GM19328 (cell line): ENCODE measurements around the gene SLC19A1.

ENCODE experiments used
- ATAC-seq: cut with Tn5 transposase; IDR thresholded peaks from one replicate; pipeline ENCODE4 v1.9.1; 2021; ENCODE audit warnings: mild to moderate bottlenecking, moderate library complexity; ENCODE audit not compliant: unreplicated experiment

Gene SLC19A1

DNA sequence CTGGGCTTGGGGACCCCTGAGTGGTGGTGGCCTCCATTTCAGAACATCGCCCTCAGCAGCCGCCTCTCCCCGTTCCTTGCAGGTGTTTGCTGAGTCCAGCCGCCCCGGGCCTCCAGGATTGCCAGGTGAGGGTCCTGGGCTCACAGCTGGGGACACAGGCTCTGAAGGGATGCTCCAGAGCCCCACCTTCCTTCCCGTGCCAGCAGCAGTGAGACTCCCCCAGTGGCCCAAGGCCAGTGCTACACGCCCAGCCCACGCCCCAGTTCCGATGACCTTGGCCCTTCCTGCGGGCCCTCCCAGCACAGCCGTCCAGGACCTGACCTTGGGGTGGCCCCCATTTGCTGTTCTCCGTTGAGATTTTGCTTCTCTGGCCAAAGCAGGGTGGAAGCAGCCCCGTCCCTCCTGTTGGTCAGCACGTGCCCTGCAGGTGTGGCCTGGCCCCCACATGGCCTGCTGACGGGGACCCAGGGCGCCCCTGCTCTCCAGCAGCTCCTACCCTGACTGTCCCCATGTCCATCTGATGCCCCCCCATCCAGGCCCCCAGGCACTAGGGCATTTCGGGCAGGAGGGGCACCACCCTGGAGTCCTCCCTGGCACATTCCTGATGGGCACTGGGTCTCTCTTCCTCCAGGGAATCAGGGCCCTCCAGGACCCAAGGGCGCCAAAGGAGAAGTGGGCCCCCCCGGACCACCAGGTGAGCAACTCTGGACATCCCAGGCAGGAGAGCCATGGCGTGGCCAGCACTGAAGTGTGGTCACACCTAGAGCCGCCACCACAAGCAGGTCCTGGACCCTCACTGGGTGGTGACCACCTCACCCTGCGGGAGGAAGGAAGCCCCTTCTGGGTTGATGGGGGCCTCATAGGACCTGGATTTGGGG is 45.0 kb downstream of the SLC19A1 start:
- ATAC-seq = no peak

GRCh38 chr21:45496151-45496967 is 45.9 kb downstream of the SLC19A1 start:
- no peak for ATAC-seq

GRCh38 chr21:45494851-45495680 is 47.2 kb downstream of the SLC19A1 start:
- no peak for ATAC-seq

- no peak for ATAC-seq
Measured at GRCh38 chr21:45494135-45494850, 47.9 kb downstream of the SLC19A1 start.

- no peak for ATAC-seq
Measured at GRCh38 chr21:45493401-45494001, 48.7 kb downstream of the SLC19A1 start.

- no peak for ATAC-seq
Measured at GRCh38 chr21:45492765-45493164, 49.5 kb downstream of the SLC19A1 start.

- ATAC-seq = no peak
Measured at GRCh38 chr21:45491623-45492022, 50.6 kb downstream of the SLC19A1 start.

DNA sequence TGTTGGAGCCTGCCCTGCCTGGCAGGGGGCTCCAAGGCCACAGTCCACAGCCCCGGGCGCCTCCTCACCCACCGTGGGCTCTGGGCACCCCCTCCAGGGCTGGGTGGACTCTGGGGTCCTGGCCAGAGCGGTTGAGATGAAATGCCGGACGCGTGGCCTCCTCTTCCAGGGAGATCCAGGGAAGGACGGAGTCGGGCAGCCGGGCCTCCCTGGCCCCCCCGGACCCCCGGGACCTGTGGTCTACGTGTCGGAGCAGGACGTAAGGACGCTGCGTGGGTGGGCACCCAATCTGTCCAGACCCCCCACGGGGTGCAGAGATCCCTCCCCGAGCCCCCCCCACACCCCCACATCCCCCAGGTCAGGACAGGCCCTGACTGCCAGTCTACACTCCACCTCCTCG is 51.2 kb downstream of the SLC19A1 start:
- no peak for ATAC-seq

DNA sequence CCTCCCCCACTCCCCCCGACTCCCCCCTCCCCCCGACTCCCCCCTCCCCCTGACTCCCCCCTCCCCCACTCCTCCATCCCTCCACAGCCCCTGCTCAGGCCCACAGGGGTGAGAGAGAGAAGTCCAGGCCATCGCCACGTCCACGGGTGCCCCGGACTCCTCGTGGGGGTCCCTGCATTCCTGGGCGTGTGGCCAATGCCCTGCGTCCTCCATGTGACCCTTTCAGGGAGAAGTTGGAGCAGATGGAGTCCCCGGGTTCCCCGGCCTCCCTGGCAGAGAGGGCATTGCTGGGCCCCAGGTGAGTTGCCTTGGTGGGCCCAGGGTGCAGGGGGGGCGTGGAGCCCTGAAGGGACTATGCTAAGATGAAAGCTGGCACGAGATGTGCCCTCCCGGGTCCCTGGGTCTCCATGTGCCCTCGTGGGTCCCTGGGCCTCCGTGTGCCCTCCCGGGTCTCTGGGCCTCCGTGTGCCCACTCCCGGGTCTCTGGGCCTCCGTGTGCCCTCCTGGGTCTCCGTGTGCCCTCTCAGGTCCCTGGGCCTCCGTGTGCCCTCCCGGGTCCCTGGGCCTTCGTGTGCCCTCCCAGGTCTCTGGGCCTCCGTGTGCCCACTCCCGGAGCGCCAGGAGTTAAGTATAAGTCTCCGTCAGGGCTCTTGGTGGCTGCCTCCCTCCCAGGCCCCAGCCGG is 52.0 kb downstream of the SLC19A1 start:
- ATAC-seq = no peak

GRCh38 chr21:45489722-45489982 is 52.6 kb downstream of the SLC19A1 start:
- ATAC-seq = no peak

DNA sequence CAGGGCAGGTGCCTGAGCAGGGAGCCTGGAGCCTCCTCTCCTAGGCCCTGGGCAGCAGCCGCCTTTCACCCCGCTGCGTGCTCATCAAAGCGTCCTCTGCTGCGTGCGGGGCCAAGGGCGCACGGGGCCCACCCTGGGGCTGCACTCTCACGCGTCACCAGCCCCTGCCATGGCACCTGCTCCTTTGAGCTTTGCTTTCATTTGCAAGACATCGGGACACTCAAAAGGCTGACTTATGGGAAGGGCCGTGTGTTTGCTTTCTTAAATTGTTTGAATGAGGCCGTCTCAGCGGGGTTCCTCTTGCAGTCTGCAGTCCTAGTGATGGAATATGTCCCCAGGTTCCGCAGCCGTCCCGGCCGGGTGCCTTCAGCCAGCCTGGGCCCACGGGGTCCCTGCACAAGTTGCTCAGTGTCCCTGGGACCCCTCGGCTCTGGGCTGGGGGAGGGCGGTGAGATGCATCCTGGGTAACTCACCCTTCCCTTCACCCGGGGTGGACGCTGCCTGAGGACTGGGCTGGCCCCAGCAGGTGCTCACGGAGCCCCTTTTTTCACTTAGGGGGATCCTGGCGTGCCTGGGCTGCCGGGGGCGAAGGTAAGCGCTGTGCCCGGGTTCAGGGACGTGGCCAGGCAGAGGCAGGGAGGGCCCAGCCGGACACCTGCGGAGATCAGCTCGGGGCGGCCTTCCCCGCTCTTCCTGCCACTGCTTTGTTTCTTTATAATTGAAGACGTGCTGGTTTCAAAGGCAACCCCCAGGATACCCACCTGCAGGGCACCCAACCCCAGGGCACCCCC is 53.1 kb downstream of the SLC19A1 start:
- no peak for ATAC-seq

- ATAC-seq = no peak
Measured at GRCh38 chr21:45487891-45488600, 54.2 kb downstream of the SLC19A1 start.

- no peak for ATAC-seq
Measured at GRCh38 chr21:45487161-45487806, 55.0 kb downstream of the SLC19A1 start.

GRCh38 chr21:45486443-45487160 is 55.6 kb downstream of the SLC19A1 start:
- ATAC-seq = no peak

GRCh38 chr21:45485686-45486442 is 56.4 kb downstream of the SLC19A1 start:
- ATAC-seq = no peak

DNA sequence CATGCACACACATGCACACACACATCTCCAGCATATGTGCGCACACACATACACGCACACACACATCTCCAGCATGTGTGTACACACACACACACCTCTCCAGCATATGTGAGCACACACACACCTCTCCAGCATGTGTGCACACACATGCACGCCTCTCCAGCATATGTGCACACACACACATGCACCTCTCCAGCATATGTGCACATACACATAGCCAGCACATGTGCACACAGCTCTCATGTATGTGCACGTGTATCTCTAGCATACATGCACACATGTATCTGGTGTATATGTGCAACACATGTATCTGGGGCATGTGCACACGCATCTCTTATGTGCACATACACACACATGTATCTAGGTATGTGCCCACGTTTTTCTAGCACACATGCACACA is 57.9 kb downstream of the SLC19A1 start:
- ATAC-seq = no peak
